H9 (cell line): Measurements from ENCODE around the gene CCDC138. TPM values are rescaled to one million over a fixed set of nuclear protein-coding genes. Genes with fewer than 3 reads are reported as not detected.

ENCODE experiments used
- DNase-seq: peaks from one replicate; pipeline ENCODE4 v3.0.0-alpha.2; 2017
- H2AFZ ChIP-seq: one replicate; pipeline ENCODE4 v1.6.1; 2013; ENCODE audit warnings: mild to moderate bottlenecking, low read length, control low read depth, moderate library complexity
- H2AK5ac ChIP-seq: 2 replicates; pipeline ENCODE4 v1.6.1; 2013; ENCODE audit warnings: low read length, control low read depth, mixed read lengths; ENCODE audit not compliant: insufficient read length
- H2BK120ac ChIP-seq: one replicate; pipeline ENCODE4 v1.6.1; 2013; ENCODE audit warnings: low read depth, mild to moderate bottlenecking, low read length, control low read depth, inconsistent platforms; ENCODE audit not compliant: poor library complexity, severe bottlenecking
- H2BK12ac ChIP-seq: 2 replicates; pipeline ENCODE4 v1.6.1; 2013; ENCODE audit warnings: low read length, control low read depth, mixed read lengths, low read depth; ENCODE audit not compliant: insufficient read length
- H2BK15ac ChIP-seq: 2 replicates; pipeline ENCODE4 v1.6.1; 2013; ENCODE audit warnings: low read depth, low read length, control low read depth
- H2BK20ac ChIP-seq: one replicate; pipeline ENCODE4 v1.6.1; 2013; ENCODE audit warnings: low read depth, mild to moderate bottlenecking, low read length, control low read depth, inconsistent platforms; ENCODE audit not compliant: poor library complexity, severe bottlenecking
- H2BK5ac ChIP-seq: 2 replicates; pipeline ENCODE4 v1.6.1; 2013; ENCODE audit warnings: low read length, control low read depth, mixed read lengths; ENCODE audit not compliant: insufficient read length
- H3K14ac ChIP-seq: 2 replicates; pipeline ENCODE4 v1.6.1; 2013; ENCODE audit warnings: low read length, control low read depth; ENCODE audit not compliant: insufficient read depth
- H3K18ac ChIP-seq: 2 replicates; pipeline ENCODE4 v1.6.1; 2013; ENCODE audit warnings: low read depth, mild to moderate bottlenecking, mixed read lengths, low read length, control low read depth; ENCODE audit not compliant: insufficient read length
- H3K23ac ChIP-seq: 2 replicates; pipeline ENCODE4 v1.6.1; 2013; ENCODE audit warnings: low read length, control low read depth, mixed read lengths, low read depth; ENCODE audit not compliant: insufficient read length
- H3K23me2 ChIP-seq: 2 replicates; pipeline ENCODE4 v1.6.1; 2013; ENCODE audit warnings: low read depth, mild to moderate bottlenecking, mixed read lengths, low read length, control low read depth; ENCODE audit not compliant: insufficient read length, poor library complexity, severe bottlenecking
- H3K27ac ChIP-seq: 2 replicates; pipeline ENCODE4 v1.5.1; 2013; ENCODE audit warnings: low read length, control low read depth, mixed read lengths, low read depth; ENCODE audit not compliant: insufficient read length
- H3K27me3 ChIP-seq: 2 replicates; pipeline ENCODE4 v1.6.1; 2013; ENCODE audit warnings: low read length, control low read depth, inconsistent platforms; ENCODE audit not compliant: insufficient read depth
- H3K4ac ChIP-seq: 2 replicates; pipeline ENCODE4 v1.6.1; 2013; ENCODE audit warnings: low read depth, mild to moderate bottlenecking, control low read depth, inconsistent platforms, low read length, moderate library complexity
- H3K4me1 ChIP-seq: 2 replicates; pipeline ENCODE4 v1.6.1; 2013; ENCODE audit warnings: low read length, control low read depth, inconsistent platforms; ENCODE audit not compliant: insufficient read depth
- H3K4me2 ChIP-seq: 2 replicates; pipeline ENCODE4 v1.6.1; 2013; ENCODE audit warnings: low read length, control low read depth, mixed read lengths; ENCODE audit not compliant: insufficient read length, insufficient read depth
- H3K56ac ChIP-seq: 2 replicates; pipeline ENCODE4 v1.6.1; 2013; ENCODE audit warnings: low read depth, mild to moderate bottlenecking, mixed read lengths, low read length, control low read depth; ENCODE audit not compliant: insufficient read length
- H3K79me1 ChIP-seq: 2 replicates; pipeline ENCODE4 v1.6.1; 2013; ENCODE audit warnings: low read depth, mild to moderate bottlenecking, moderate library complexity, low read length, control low read depth, inconsistent platforms; ENCODE audit not compliant: insufficient read depth, poor library complexity, severe bottlenecking
- H3K79me2 ChIP-seq: 2 replicates; pipeline ENCODE4 v1.6.1; 2013; ENCODE audit warnings: low read length, control low read depth, inconsistent platforms; ENCODE audit not compliant: insufficient read depth
- H3K9ac ChIP-seq: 2 replicates; pipeline ENCODE4 v1.6.1; 2013; ENCODE audit warnings: low read length, control low read depth, mixed read lengths; ENCODE audit not compliant: insufficient read length; ENCODE audit errors: extremely low read depth
- H3K9me3 ChIP-seq: one replicate; pipeline ENCODE4 v1.6.1; 2013; ENCODE audit warnings: low read depth, low read length, inconsistent platforms; ENCODE audit not compliant: control insufficient read depth
- H3T11ph ChIP-seq: one replicate; pipeline ENCODE4 v1.6.1; 2013; ENCODE audit warnings: mild to moderate bottlenecking, low read length, control low read depth, inconsistent platforms
- H4K20me1 ChIP-seq: one replicate; pipeline ENCODE4 v1.6.1; 2013; ENCODE audit not compliant: control insufficient read depth, insufficient read length, insufficient read depth
- H4K5ac ChIP-seq: 2 replicates; pipeline ENCODE4 v1.6.1; 2013; ENCODE audit warnings: low read depth, mild to moderate bottlenecking, mixed read lengths, low read length, control low read depth; ENCODE audit not compliant: insufficient read length
- H4K8ac ChIP-seq: replicated peaks from 2 replicates; pipeline ENCODE4 v1.6.1; 2013; ENCODE audit warnings: low read length, control low read depth, mixed read lengths, low read depth; ENCODE audit not compliant: insufficient read length
- H4K91ac ChIP-seq: 2 replicates; pipeline ENCODE4 v1.6.1; 2013; ENCODE audit warnings: low read depth, mild to moderate bottlenecking, moderate library complexity, mixed read lengths, low read length, control low read depth; ENCODE audit not compliant: insufficient read length
- H3K27ac Mint-ChIP-seq, 3 experiments: 2 replicates in 2 of 3; 3 replicates in 1 of 3; pipeline ENCODE4 v1.8.0; 2020 to 2021; ENCODE audit warnings: mixed read lengths in 3 of 3, mild to moderate bottlenecking in 1 of 3, moderate library complexity in 1 of 3
- H3K27me3 Mint-ChIP-seq: 2 replicates; pipeline ENCODE4 v1.8.0; 2021; ENCODE audit warnings: low read depth, mild to moderate bottlenecking, moderate library complexity, mixed read lengths
- H3K36me3 Mint-ChIP-seq, 3 experiments: 2 replicates in 2 of 3; 3 replicates in 1 of 3; pipeline ENCODE4 v1.8.0; 2020 to 2021; ENCODE audit warnings: low read depth in 3 of 3, mixed read lengths in 3 of 3; ENCODE audit not compliant: insufficient read depth in 1 of 3
- H3K4me1 Mint-ChIP-seq, 2 experiments: 2 replicates each; pipeline ENCODE4 v1.8.0; 2020; ENCODE audit warnings: mixed read lengths in 2 of 2
- H3K4me3 Mint-ChIP-seq, 2 experiments: 2 replicates in 1 of 2; 3 replicates in 1 of 2; pipeline ENCODE4 v1.8.0; 2020 to 2021; ENCODE audit warnings: mild to moderate bottlenecking in 2 of 2, mixed read lengths in 2 of 2, moderate library complexity in 1 of 2
- H3K9me3 Mint-ChIP-seq, 2 experiments: 2 replicates in 1 of 2; 3 replicates in 1 of 2; pipeline ENCODE4 v1.8.0; 2020; ENCODE audit warnings: mild to moderate bottlenecking in 2 of 2, mixed read lengths in 2 of 2, moderate library complexity in 1 of 2
- CTCF ChIP-seq: fragments of 200-600 bp; sonication (generic); conservative IDR thresholded peaks from 3 replicates; pipeline ENCODE4 v1.8.0; 2021; ENCODE audit warnings: antibody characterized with exemption, mild to moderate bottlenecking
- WGBS: extraction: QIAGEN DNeasy Blood & Tissue Kit; methylation state at CpG from one replicate; pipeline ENCODE4 v1.1.7; 2013; ENCODE audit warnings: missing lambda C conversion rate, low lambda C conversion rate, mixed read lengths; ENCODE audit not compliant: insufficient read length; ENCODE audit errors: extremely low coverage; 5-methylcytosine and 5-hydroxymethylcytosine counted together
- total RNA-seq: library from RNA; stranded (reverse); gene quantifications from 2 replicates; pipeline ENCODE4 v1.2.1, GENCODE V29; 2021

CCDC138 gene
- total RNA-seq, 1 experiment from 2014 or later, result 32.7 TPM

GRCh38 chr2:108909275-108909823, 122.8 kb downstream of the CCDC138 start:
- H3K4me1 Mint-ChIP-seq, result no peaks in the 10 kb centered on the region
- Histone ChIP-seq H3K18ac (no peak overlapping the region), H3K14ac (no peak overlapping the region), H4K8ac (no peak overlapping the region), H3K56ac (no peak overlapping the region), H3K9ac (no peak overlapping the region), H3K4ac (no peak overlapping the region), H2BK120ac (no peak overlapping the region), H4K5ac (no peak overlapping the region), H4K20me1 (no peaks in the 10 kb centered on the region), H4K91ac (no peak overlapping the region), H2BK12ac (no peak overlapping the region), H3K4me1 (no peaks in the 10 kb centered on the region), H2BK5ac (no peak overlapping the region), H3K23ac (no peak overlapping the region), H2AK5ac (no peak overlapping the region), H3K9me3 (no peaks in the 10 kb centered on the region), H3K27me3 (no peaks in the 10 kb centered on the region), H3K27ac (no peak overlapping the region), H3K79me2 (no peaks in the 10 kb centered on the region), H3K79me1 (no peaks in the 10 kb centered on the region), H2BK15ac (no peak overlapping the region), H3K4me2 (no peak overlapping the region), H3K23me2 (no peaks in the 10 kb centered on the region), H2AFZ (no peak overlapping the region), H2BK20ac (no peak overlapping the region), H3T11ph (no peak overlapping the region)
- no CpG with 5 or more reads among the region's 9 CpGs for WGBS
- H3K9me3 Mint-ChIP-seq, result no peaks in the 10 kb centered on the region
- TF ChIP-seq CTCF, result no peak
- H3K4me3 Mint-ChIP-seq, result no peak overlapping the region
- peak; percentile 18 for DNase-seq
- H3K27me3 Mint-ChIP-seq, result peaks cover 2% of the 10 kb centered on the region; the same call in 1 of the 2 replicates
- H3K36me3 Mint-ChIP-seq, result no peaks in the 10 kb centered on the region; a peak in 1 of 7 replicates
- H3K27ac Mint-ChIP-seq, result no peak overlapping the region; a peak in 1 of 7 replicates
